DMS153 (cell line): ENCODE data around the gene NAT8L.
"Not testable (repeated sequence)": the region's sequence is repeated elsewhere in the genome, so short reads cannot be mapped to it uniquely, and the experiment has no call there.

Experiments
- DNase-seq: peaks from one replicate; lab custom pipeline; 2025; lab: John Stamatoyannopoulos, UW

Gene NAT8L, protein sequence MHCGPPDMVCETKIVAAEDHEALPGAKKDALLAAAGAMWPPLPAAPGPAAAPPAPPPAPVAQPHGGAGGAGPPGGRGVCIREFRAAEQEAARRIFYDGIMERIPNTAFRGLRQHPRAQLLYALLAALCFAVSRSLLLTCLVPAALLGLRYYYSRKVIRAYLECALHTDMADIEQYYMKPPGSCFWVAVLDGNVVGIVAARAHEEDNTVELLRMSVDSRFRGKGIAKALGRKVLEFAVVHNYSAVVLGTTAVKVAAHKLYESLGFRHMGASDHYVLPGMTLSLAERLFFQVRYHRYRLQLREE

GRCh38 chr4:2059046-2059725 lies at the start of gene NAT8L:
Gene NAT8L (plus strand): TSS chr4:2059327. CDS start chr4:2059512, 185 bp downstream.
- no peak for DNase-seq

GRCh38 chr4:2009651-2010233 lies 49.4 kb upstream of the NAT8L start:
- peak; percentile 15 for DNase-seq

DNA sequence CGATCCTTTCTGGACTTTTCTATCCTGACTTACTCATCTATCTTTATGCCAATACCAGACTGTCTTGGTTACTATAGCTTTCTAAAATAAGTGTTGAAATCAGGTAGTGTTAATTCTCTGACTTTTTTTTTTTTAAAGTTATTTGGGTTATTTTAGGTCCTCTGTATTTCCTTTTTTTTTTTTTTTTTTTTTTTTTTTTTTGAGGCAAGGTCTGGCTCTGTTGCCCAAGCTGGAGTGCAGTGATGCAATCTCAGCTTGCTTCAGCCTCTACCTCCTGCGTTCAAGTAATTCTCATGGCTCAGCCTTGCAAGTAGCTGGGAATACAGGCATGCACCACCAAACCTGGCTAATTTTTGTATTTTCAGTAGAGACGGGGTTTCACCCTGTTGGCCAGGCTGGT lies 47.5 kb upstream of the NAT8L start:
- DNase-seq, result no peak

- DNase-seq, result no peak
Measured at GRCh38 chr4:2015008-2015407, 44.1 kb upstream of the NAT8L start.

DNA sequence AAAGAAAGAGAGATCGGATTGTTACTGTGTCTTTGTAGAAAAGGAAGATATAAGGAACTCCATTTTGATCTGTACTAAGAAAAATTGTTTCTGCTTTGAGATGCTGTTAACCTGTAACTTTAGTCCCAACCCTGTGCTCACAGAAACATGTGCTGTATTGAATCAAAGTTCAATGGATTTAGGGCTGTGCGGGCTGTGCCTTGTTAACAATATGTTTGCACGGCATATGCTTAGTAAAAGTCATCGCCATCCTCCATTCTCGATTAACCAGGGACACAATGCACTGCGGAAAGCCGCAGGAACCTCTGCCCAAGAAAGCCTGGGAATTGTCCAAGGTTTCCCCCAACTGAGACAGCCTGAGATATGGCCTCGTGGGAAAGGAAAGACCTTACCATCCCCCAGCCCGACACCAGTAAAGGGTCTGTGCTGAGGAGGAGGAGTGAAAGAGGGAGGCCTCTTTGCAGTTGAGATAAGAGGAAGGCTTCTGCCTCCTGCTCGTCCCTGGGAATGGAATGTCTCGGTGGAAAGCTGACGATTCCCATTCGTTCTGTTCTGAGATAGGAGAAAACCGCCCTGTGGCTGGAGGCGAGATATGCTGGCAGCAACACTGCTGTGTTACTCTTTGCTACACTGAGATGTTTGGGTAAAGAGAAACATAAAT lies 37.6 kb upstream of the NAT8L start:
- DNase-seq, result not testable (repeated sequence)

- no peak for DNase-seq
Measured at GRCh38 chr4:2024683-2025082, 34.4 kb upstream of the NAT8L start.

- DNase-seq, result no peak
Measured at GRCh38 chr4:2025817-2026216, 33.3 kb upstream of the NAT8L start.

DNA sequence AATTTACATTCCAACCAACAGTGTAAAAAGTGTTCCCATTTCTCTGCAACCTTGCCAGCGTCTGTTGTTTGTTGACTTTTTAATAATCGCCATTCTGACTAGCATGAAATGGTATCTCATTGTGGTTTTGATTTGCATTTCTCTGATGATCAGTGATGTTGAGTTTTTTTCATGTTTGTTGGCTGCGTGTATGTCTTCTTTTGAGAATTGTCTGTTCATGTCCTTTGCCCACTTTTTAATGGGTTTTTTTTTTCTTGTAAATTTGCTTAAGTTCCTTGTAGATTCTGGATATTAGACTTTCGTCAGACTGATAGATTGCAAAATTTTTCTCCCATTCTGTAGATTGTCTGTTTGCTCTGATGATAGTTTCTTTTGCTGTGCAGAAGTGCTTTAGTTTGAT lies 32.0 kb upstream of the NAT8L start:
- not testable (repeated sequence) for DNase-seq

DNA sequence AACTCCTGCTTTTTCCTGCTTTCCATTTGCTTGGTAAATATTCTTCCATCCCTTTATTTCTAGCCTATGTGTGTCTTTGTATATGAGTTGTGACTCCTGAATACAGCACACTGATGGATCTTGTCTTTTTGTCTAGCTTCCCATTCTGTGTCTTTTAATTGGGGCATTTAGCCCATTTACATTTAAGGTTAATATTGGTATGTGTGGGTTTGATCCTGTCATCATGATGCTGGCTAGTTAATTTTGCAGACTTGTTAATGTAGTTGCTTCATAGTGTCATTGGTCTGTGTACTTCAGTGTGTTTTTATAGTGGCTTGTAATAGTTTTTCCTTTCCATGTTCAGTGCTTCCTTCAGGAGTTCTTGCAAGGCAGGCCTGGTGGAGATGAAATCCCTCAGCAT lies 28.0 kb upstream of the NAT8L start:
- not testable (repeated sequence) for DNase-seq

- no peak for DNase-seq
Measured at GRCh38 chr4:2036327-2036726, 22.8 kb upstream of the NAT8L start.

DNA sequence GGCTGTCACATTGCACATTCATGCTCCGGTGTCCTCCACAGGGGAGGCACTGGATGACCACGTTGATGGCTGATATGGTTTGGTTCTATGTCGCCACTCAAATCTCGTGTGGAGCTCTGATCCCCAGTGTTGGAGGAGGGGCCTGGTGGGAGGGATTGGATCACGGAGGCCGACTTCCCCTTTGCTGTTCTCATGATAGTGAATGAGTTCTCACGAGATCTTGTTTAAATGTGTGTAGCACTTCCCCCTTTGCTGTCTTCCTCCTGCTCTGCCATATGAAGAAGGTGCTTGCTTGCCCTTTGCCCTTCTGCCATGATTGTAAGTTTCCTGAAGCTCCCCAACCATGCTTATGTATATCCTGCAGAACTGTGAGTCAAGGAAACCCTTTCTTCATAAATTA lies 22.3 kb upstream of the NAT8L start:
- DNase-seq, result no peak

- DNase-seq, result no peak
Measured at GRCh38 chr4:2040391-2041238, 18.5 kb upstream of the NAT8L start.

GRCh38 chr4:2041239-2042130 lies 17.6 kb upstream of the NAT8L start:
- no peak for DNase-seq

DNA sequence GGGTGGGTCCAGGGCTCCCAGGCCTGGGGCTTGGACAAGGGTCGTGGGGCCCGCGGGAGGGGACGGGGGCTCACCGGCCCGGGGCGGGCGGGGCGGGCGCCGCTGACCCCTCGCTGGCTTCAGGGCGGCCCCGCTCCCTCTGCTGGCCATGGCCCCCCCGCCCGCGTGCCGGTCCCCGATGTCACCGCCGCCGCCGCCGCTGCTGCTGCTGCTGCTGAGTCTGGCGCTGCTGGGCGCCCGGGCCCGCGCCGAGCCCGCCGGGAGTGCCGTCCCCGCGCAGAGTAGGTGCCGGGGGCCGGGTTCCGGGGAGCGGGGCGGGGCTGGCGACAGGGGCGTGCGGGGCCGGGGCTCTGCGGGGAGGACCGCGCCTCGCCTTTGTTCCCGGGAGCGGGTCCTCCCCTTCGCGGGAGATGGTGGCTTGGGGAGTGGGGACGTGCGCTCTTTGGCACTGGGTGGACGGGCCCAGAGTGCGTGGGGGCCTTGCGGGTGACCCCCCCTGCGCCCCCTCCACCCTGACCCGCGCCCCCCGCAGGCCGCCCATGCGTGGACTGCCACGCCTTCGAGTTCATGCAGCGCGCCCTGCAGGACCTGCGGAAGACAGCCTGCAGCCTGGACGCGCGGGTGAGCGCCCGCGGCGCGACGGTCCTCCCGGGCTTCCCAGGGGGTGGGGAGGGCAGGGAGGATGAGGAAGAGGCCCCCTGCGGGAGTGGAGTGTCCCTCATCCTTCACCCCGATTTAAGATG lies 16.8 kb upstream of the NAT8L start:
- DNase-seq, result no peak

DNA sequence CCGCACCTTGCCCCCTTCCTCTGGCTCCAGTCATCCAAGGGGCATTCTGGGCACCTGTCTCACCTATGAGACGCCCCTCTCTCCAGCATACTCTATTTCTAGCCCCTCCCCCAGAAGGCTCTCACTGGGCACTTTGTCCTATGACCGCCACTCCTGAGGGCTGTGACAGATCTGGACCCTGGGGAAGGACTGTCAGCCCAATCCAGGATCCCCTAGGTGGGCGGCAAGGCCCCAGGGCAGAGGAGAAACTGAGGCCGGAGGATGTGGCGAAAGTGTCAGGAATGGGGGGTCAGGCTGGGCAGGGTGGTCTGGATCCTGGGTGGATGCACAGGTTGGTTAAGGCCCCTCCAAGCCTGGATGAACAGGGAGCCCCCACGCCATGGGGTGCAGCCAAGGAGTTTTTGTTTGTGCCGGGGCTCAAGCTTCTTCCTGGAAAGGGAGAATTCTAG lies 16.2 kb upstream of the NAT8L start:
- no peak for DNase-seq

- no peak for DNase-seq
Measured at GRCh38 chr4:2043396-2044118, 15.6 kb upstream of the NAT8L start.

DNA sequence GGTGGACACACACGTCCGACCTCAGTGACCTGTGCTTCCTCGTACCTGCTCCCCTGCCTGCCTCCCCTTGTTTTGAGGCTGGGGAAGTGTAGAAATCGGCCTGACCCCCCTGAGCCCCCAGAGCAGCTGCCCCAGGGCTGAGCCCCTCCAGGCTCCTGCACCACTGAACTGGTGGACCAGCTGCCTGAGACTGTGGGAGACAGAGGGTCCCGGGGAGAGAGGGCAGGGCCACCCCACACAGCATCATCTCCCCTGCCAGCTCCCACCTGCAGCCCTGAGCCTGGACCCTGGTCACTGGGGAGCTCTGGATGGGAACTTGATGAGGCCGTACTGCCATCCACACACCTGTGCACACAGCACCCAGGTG lies 15.0 kb upstream of the NAT8L start:
- no peak for DNase-seq

DNA sequence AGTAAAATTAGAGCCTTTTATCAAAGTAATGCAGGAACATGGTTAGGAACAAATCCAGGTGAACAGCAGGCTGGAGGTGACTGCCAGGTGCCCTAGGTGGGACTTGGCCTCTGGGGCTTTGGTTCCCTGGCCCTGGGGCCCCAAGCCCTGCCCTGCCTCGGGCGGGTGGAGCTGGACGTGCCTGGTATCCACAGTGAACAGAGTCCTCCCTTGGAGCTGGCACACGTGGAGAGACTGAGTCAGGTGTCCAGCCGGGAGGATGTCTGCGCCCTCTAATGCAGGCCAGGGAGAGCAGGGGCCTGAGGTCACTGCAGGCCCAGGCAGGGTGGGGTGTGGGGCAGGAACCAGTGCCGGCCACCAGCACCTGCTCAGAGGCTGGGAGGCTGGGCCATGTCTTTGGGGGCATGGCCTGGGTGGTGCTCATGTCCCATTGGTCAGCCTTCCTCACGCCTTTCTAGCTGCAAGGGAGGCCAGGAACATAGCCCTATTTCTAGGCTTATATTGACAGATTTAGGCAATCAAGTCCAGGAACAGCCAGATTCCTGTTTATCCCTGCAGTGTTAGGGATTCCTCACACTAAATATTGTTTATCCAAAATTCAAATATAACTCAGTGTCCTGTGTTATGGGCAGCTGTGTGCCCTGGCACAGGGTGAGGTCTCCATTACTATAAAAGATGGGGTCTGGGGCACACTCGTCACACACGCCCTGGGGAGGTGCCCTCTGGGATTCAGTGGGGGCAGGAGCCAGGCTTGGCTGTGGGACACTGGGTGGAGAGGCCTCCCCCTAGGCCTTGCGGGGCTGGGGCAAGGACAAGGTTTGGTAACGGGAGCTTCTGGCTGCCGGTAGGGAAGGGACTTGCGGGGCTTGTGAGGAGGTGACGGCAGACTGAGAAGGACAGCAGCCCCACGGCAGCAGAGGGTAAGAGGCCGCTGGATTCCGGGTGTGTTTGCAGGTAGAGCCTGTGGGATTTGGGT lies 14.3 kb upstream of the NAT8L start:
- DNase-seq, result no peak
